WTC11 (cell line): ENCODE measurements around the gene HSPH1. TPM values are rescaled to one million over a fixed set of nuclear protein-coding genes. Genes with fewer than 3 reads are reported as not detected.
A peak's percentile ranks its signal among the peaks of the same experiment; 100 is the strongest.

Experiments
- CREM ChIP-seq: sonication (generic); formaldehyde crosslinking; IDR thresholded peaks from 2 replicates; pipeline ENCODE4 v1.8.1; 2022; ENCODE audit warnings: mild to moderate bottlenecking, missing genetic modification reagents, moderate library complexity
- ETV6 ChIP-seq: sonication (generic); formaldehyde crosslinking; IDR thresholded peaks from 2 replicates; pipeline ENCODE4 v1.8.1; 2022; ENCODE audit warnings: mild to moderate bottlenecking, missing genetic modification reagents
- FOXJ3 ChIP-seq: sonication (generic); formaldehyde crosslinking; IDR thresholded peaks from 2 replicates; pipeline ENCODE4 v1.9.0; 2021; ENCODE audit warnings: missing genetic modification reagents, mild to moderate bottlenecking, borderline replicate concordance
- FOXK1 ChIP-seq: sonication (generic); formaldehyde crosslinking; IDR thresholded peaks from 2 replicates; pipeline ENCODE4 v1.8.0; 2022; ENCODE audit warnings: mild to moderate bottlenecking, moderate library complexity, missing genetic modification reagents
- GTF2I ChIP-seq: fragments of 250-450 bp; sonication (Bioruptor Pico); conservative IDR thresholded peaks from 2 replicates; pipeline ENCODE4 v1.4.0; 2021; ENCODE audit warnings: mild to moderate bottlenecking
- HMGA2 ChIP-seq: fragments of 250-450 bp; sonication (Bioruptor Pico); IDR thresholded peaks from 2 replicates; pipeline ENCODE4 v1.4.0; 2021; ENCODE audit warnings: mild to moderate bottlenecking, moderate library complexity
- IRF1 ChIP-seq: sonication (generic); formaldehyde crosslinking; IDR thresholded peaks from 2 replicates; pipeline ENCODE4 v1.8.0; 2023; ENCODE audit warnings: missing genetic modification reagents
- MYBL2 ChIP-seq: sonication (generic); formaldehyde crosslinking; IDR thresholded peaks from 2 replicates; pipeline ENCODE4 v1.8.1; 2023; ENCODE audit warnings: mild to moderate bottlenecking, moderate library complexity, missing genetic modification reagents
- NR3C1 ChIP-seq: sonication (generic); formaldehyde crosslinking; conservative IDR thresholded peaks from 2 replicates; pipeline ENCODE4 v1.8.1; 2023; ENCODE audit warnings: low read depth, mild to moderate bottlenecking, missing genetic modification reagents
- TCF7 ChIP-seq: sonication (generic); formaldehyde crosslinking; IDR thresholded peaks from 2 replicates; pipeline ENCODE4 v1.8.0; 2022; ENCODE audit warnings: mild to moderate bottlenecking, low read depth, missing genetic modification reagents, moderate library complexity
- TEAD1 ChIP-seq: sonication (generic); formaldehyde crosslinking; IDR thresholded peaks from 2 replicates; pipeline ENCODE4 v1.8.0; 2022; ENCODE audit warnings: mild to moderate bottlenecking, missing genetic modification reagents
- ZNF121 ChIP-seq: sonication (generic); formaldehyde crosslinking; IDR thresholded peaks from 2 replicates; pipeline ENCODE4 v1.8.0; 2023; ENCODE audit warnings: missing genetic modification reagents
- ZNF219 ChIP-seq: sonication (generic); formaldehyde crosslinking; IDR thresholded peaks from 2 replicates; pipeline ENCODE4 v1.8.0; 2023; ENCODE audit warnings: missing genetic modification reagents, mild to moderate bottlenecking, borderline replicate concordance
- ZNF396 ChIP-seq: fragments of 250-450 bp; sonication (Bioruptor Pico); IDR thresholded peaks from 2 replicates; pipeline ENCODE4 v1.8.0; 2021; ENCODE audit warnings: mild to moderate bottlenecking, moderate library complexity, borderline replicate concordance
- ZNF423 ChIP-seq: fragments of 250-450 bp; sonication (Bioruptor Pico); IDR thresholded peaks from 2 replicates; pipeline ENCODE4 v2.1.2; 2022; ENCODE audit warnings: mild to moderate bottlenecking, moderate library complexity
- ZNF671 ChIP-seq: fragments of 250-450 bp; sonication (Bioruptor Pico); IDR thresholded peaks from 2 replicates; pipeline ENCODE4 v1.8.0; 2021; ENCODE audit warnings: mild to moderate bottlenecking
- total RNA-seq: library from RNA; stranded (reverse); gene quantifications from 3 replicates; pipeline ENCODE4 v1.2.3, GENCODE V29; 2021
- TF ChIP-seq, protein P1 (sequence below): fragments of 250-450 bp; sonication (Bioruptor Pico); IDR thresholded peaks from 2 replicates; pipeline ENCODE4 v1.9.0; 2021; ENCODE audit warnings: mild to moderate bottlenecking
- TF ChIP-seq, protein P2 (sequence below): fragments of 250-450 bp; sonication (Bioruptor Pico); IDR thresholded peaks from 2 replicates; pipeline ENCODE4 v2.1.2; 2022; ENCODE audit warnings: mild to moderate bottlenecking, moderate library complexity
- TF ChIP-seq, protein P3 (sequence below): sonication (generic); formaldehyde crosslinking; IDR thresholded peaks from 2 replicates; pipeline ENCODE4 v1.8.1; 2022; ENCODE audit warnings: mild to moderate bottlenecking, moderate library complexity, missing genetic modification reagents
- TF ChIP-seq, protein P4 (sequence below): fragments of 200-600 bp; IDR thresholded peaks from 2 replicates; pipeline ENCODE4 v1.8.0; 2022; ENCODE audit warnings: antibody characterized with exemption
- TF ChIP-seq, protein P5 (sequence below): sonication (generic); formaldehyde crosslinking; IDR thresholded peaks from 2 replicates; pipeline ENCODE4 v1.8.1; 2022; ENCODE audit warnings: low read depth, mild to moderate bottlenecking, moderate library complexity, missing genetic modification reagents, borderline replicate concordance
- TF ChIP-seq, protein P6 (sequence below): fragments of 250-450 bp; sonication (Bioruptor Pico); IDR thresholded peaks from 2 replicates; pipeline ENCODE4 v1.9.0; 2021; ENCODE audit warnings: moderate library complexity, mild to moderate bottlenecking, inconsistent platforms, borderline replicate concordance
- TF ChIP-seq, protein P7 (sequence below): sonication (generic); formaldehyde crosslinking; IDR thresholded peaks from 2 replicates; pipeline ENCODE4 v1.8.0; 2023; ENCODE audit warnings: mild to moderate bottlenecking, missing genetic modification reagents
- TF ChIP-seq, protein P8 (sequence below): sonication (generic); formaldehyde crosslinking; IDR thresholded peaks from 2 replicates; pipeline ENCODE4 v1.8.1; 2023; ENCODE audit warnings: mild to moderate bottlenecking, moderate library complexity, missing genetic modification reagents
- TF ChIP-seq, protein P9 (sequence below): sonication (generic); formaldehyde crosslinking; IDR thresholded peaks from 2 replicates; pipeline ENCODE4 v1.8.0; 2022; ENCODE audit warnings: mild to moderate bottlenecking, missing genetic modification reagents

Gene HSPH1
- total RNA-seq, 1 experiment from 2014 or later = 114 TPM

DNA sequence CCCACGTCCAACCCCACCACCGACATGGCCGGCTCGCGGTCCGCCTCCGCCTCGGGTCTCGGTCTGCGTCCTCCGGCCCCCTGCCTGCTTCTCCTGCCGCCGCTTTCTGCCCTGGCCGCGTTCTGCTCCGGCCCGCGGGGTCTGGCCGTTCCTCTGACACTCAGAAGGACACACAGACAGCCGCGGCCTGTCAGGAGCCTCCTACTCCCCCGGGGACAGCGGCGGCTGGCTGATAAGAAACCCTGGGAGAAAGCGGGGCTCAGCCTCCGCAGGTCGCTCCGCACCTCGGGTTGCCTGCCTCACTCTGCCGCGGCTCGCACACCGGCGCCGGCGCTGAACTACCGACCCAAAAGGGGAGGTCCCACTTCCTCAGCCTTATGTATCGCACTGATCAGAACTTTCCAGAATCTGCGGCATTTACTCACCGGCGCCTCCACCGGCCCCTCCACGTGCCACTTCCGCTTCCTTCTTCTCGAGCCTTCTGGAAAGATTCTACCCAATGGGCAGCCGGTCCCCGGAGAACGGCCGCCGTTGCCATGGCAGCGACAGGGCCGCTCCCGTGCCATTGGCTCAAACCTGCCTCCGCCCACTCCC is at the start of gene HSPH1 (continued):
- TF ChIP-seq, protein P1, sequence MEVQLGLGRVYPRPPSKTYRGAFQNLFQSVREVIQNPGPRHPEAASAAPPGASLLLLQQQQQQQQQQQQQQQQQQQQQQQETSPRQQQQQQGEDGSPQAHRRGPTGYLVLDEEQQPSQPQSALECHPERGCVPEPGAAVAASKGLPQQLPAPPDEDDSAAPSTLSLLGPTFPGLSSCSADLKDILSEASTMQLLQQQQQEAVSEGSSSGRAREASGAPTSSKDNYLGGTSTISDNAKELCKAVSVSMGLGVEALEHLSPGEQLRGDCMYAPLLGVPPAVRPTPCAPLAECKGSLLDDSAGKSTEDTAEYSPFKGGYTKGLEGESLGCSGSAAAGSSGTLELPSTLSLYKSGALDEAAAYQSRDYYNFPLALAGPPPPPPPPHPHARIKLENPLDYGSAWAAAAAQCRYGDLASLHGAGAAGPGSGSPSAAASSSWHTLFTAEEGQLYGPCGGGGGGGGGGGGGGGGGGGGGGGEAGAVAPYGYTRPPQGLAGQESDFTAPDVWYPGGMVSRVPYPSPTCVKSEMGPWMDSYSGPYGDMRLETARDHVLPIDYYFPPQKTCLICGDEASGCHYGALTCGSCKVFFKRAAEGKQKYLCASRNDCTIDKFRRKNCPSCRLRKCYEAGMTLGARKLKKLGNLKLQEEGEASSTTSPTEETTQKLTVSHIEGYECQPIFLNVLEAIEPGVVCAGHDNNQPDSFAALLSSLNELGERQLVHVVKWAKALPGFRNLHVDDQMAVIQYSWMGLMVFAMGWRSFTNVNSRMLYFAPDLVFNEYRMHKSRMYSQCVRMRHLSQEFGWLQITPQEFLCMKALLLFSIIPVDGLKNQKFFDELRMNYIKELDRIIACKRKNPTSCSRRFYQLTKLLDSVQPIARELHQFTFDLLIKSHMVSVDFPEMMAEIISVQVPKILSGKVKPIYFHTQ (CRISPR knock-in tag) = no peak
- TF ChIP-seq MYBL2 (CRISPR knock-in tag) = peak; percentile 90
- no peak for TF ChIP-seq ZNF671 (CRISPR knock-in tag)
- TF ChIP-seq, protein P2, sequence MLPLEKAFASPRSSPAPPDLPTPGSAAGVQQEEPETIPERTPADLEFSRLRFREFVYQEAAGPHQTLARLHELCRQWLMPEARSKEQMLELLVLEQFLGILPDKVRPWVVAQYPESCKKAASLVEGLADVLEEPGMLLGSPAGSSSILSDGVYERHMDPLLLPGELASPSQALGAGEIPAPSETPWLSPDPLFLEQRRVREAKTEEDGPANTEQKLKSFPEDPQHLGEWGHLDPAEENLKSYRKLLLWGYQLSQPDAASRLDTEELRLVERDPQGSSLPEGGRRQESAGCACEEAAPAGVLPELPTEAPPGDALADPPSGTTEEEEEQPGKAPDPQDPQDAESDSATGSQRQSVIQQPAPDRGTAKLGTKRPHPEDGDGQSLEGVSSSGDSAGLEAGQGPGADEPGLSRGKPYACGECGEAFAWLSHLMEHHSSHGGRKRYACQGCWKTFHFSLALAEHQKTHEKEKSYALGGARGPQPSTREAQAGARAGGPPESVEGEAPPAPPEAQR (CRISPR knock-in tag) = no peak
- TF ChIP-seq ZNF219 = no peak
- no peak for TF ChIP-seq NR3C1
- TF ChIP-seq, protein P3, sequence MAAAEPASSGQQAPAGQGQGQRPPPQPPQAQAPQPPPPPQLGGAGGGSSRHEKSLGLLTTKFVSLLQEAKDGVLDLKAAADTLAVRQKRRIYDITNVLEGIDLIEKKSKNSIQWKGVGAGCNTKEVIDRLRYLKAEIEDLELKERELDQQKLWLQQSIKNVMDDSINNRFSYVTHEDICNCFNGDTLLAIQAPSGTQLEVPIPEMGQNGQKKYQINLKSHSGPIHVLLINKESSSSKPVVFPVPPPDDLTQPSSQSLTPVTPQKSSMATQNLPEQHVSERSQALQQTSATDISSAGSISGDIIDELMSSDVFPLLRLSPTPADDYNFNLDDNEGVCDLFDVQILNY (CRISPR knock-in tag) = no peak
- TF ChIP-seq FOXK1 = peak; percentile 73
- no peak for TF ChIP-seq HMGA2 (CRISPR knock-in tag)
- TF ChIP-seq GTF2I (CRISPR knock-in tag) = no peak
- no peak for TF ChIP-seq ZNF423 (CRISPR knock-in tag)
- no peak for TF ChIP-seq TCF7 (CRISPR knock-in tag)
- TF ChIP-seq, protein P4, sequence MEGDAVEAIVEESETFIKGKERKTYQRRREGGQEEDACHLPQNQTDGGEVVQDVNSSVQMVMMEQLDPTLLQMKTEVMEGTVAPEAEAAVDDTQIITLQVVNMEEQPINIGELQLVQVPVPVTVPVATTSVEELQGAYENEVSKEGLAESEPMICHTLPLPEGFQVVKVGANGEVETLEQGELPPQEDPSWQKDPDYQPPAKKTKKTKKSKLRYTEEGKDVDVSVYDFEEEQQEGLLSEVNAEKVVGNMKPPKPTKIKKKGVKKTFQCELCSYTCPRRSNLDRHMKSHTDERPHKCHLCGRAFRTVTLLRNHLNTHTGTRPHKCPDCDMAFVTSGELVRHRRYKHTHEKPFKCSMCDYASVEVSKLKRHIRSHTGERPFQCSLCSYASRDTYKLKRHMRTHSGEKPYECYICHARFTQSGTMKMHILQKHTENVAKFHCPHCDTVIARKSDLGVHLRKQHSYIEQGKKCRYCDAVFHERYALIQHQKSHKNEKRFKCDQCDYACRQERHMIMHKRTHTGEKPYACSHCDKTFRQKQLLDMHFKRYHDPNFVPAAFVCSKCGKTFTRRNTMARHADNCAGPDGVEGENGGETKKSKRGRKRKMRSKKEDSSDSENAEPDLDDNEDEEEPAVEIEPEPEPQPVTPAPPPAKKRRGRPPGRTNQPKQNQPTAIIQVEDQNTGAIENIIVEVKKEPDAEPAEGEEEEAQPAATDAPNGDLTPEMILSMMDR = no peak
- no peak for TF ChIP-seq ZNF396 (CRISPR knock-in tag)
- TF ChIP-seq, protein P5, sequence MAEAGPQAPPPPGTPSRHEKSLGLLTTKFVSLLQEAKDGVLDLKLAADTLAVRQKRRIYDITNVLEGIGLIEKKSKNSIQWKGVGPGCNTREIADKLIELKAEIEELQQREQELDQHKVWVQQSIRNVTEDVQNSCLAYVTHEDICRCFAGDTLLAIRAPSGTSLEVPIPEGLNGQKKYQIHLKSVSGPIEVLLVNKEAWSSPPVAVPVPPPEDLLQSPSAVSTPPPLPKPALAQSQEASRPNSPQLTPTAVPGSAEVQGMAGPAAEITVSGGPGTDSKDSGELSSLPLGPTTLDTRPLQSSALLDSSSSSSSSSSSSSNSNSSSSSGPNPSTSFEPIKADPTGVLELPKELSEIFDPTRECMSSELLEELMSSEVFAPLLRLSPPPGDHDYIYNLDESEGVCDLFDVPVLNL (CRISPR knock-in tag) = no peak
- 0 out of 2 replicates have a peak, but pooled peaks have one; percentile 28 for TF ChIP-seq CREM
- TF ChIP-seq, protein P6, sequence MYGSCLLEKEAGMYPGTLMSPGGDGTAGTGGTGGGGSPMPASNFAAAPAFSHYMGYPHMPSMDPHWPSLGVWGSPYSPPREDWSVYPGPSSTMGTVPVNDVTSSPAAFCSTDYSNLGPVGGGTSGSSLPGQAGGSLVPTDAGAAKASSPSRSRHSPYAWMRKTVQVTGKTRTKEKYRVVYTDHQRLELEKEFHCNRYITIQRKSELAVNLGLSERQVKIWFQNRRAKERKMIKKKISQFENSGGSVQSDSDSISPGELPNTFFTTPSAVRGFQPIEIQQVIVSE (CRISPR knock-in tag) = no peak
- TF ChIP-seq, protein P7, sequence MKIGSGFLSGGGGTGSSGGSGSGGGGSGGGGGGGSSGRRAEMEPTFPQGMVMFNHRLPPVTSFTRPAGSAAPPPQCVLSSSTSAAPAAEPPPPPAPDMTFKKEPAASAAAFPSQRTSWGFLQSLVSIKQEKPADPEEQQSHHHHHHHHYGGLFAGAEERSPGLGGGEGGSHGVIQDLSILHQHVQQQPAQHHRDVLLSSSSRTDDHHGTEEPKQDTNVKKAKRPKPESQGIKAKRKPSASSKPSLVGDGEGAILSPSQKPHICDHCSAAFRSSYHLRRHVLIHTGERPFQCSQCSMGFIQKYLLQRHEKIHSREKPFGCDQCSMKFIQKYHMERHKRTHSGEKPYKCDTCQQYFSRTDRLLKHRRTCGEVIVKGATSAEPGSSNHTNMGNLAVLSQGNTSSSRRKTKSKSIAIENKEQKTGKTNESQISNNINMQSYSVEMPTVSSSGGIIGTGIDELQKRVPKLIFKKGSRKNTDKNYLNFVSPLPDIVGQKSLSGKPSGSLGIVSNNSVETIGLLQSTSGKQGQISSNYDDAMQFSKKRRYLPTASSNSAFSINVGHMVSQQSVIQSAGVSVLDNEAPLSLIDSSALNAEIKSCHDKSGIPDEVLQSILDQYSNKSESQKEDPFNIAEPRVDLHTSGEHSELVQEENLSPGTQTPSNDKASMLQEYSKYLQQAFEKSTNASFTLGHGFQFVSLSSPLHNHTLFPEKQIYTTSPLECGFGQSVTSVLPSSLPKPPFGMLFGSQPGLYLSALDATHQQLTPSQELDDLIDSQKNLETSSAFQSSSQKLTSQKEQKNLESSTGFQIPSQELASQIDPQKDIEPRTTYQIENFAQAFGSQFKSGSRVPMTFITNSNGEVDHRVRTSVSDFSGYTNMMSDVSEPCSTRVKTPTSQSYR (CRISPR knock-in tag) = no peak
- no peak for TF ChIP-seq FOXJ3 (CRISPR knock-in tag)
- TF ChIP-seq, protein P8, sequence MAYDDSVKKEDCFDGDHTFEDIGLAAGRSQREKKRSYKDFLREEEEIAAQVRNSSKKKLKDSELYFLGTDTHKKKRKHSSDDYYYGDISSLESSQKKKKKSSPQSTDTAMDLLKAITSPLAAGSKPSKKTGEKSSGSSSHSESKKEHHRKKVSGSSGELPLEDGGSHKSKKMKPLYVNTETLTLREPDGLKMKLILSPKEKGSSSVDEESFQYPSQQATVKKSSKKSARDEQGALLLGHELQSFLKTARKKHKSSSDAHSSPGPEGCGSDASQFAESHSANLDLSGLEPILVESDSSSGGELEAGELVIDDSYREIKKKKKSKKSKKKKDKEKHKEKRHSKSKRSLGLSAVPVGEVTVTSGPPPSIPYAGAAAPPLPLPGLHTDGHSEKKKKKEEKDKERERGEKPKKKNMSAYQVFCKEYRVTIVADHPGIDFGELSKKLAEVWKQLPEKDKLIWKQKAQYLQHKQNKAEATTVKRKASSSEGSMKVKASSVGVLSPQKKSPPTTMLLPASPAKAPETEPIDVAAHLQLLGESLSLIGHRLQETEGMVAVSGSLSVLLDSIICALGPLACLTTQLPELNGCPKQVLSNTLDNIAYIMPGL (CRISPR knock-in tag) = no peak
- no peak for TF ChIP-seq IRF1 (CRISPR knock-in tag)
- no peak for TF ChIP-seq ZNF121 (CRISPR knock-in tag)
- peak; percentile 65 for TF ChIP-seq ETV6 (CRISPR knock-in tag)
- TF ChIP-seq, protein P9, sequence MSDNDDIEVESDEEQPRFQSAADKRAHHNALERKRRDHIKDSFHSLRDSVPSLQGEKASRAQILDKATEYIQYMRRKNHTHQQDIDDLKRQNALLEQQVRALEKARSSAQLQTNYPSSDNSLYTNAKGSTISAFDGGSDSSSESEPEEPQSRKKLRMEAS (CRISPR knock-in tag) = peak; percentile 91
- TF ChIP-seq TEAD1 (CRISPR knock-in tag) = peak; percentile 80; the same call in 1 of the 2 replicates
